GM12878 (cell line): Measurements from ENCODE around the gene ZNF610. TPM values are rescaled to one million over a fixed set of nuclear protein-coding genes. Genes with fewer than 3 reads are reported as not detected.
A peak's percentile ranks its signal among the peaks of the same experiment; 100 is the strongest.

Source experiments
- CBX3 ChIP-seq: fragments of 200-600 bp; sonication (generic); IDR thresholded peaks from 2 replicates; pipeline ENCODE4 v1.6.1; 2016; ENCODE audit warnings: low read depth, borderline replicate concordance
- CREM ChIP-seq: IDR thresholded peaks from 2 replicates; pipeline ENCODE4 v1.6.1; 2014; ENCODE audit warnings: antibody characterized with exemption, low read depth
- CTCF ChIP-seq, 3 experiments: IDR thresholded peaks in 2 of 3; conservative IDR thresholded peaks in 1 of 3; 2 replicates each; pipeline ENCODE4 v1.5.1; 2011; ENCODE audit warnings: low read depth in 3 of 3, low read length in 3 of 3, mild to moderate bottlenecking in 3 of 3, control low read depth in 2 of 3, moderate library complexity in 2 of 3, inconsistent platforms in 1 of 3, mixed read lengths in 1 of 3; ENCODE audit not compliant: control insufficient read depth in 2 of 3, insufficient read depth in 1 of 3; ENCODE audit errors: extremely low read depth in 1 of 3
- EZH2 ChIP-seq: IDR thresholded peaks from 2 replicates; pipeline ENCODE4 v1.6.1; 2012; ENCODE audit warnings: low read depth, mild to moderate bottlenecking, control low read depth, inconsistent platforms, low read length, borderline replicate concordance; ENCODE audit not compliant: control insufficient read depth
- HDAC6 ChIP-seq: fragments of 200-600 bp; sonication (generic); IDR thresholded peaks from one replicate; pipeline ENCODE4 v1.8.0; 2017; ENCODE audit warnings: antibody characterized with exemption; ENCODE audit not compliant: unreplicated experiment
- IRF4 ChIP-seq: IDR thresholded peaks from 2 replicates; pipeline ENCODE4 v1.6.1; 2011; ENCODE audit warnings: low read depth, low read length
- NFYA ChIP-seq: IDR thresholded peaks from 2 replicates; pipeline ENCODE4 v1.6.1; 2011; ENCODE audit warnings: low read depth, mild to moderate bottlenecking, low read length, improper control_type of control experiment, borderline replicate concordance
- NRF1 ChIP-seq: conservative IDR thresholded peaks from 2 replicates; pipeline ENCODE4 v1.6.1; 2011; ENCODE audit warnings: mild to moderate bottlenecking, low read depth, low read length, improper control_type of control experiment
- RUNX3 ChIP-seq: IDR thresholded peaks from 2 replicates; pipeline ENCODE4 v1.6.1; 2012; ENCODE audit warnings: low read length, inconsistent platforms
- SKIL ChIP-seq: fragments of 450-650 bp; IDR thresholded peaks from 2 replicates; pipeline ENCODE4 v1.6.1; 2017; ENCODE audit warnings: mild to moderate bottlenecking, low read depth, inconsistent platforms; ENCODE audit not compliant: poor library complexity, severe bottlenecking
- SPI1 ChIP-seq: IDR thresholded peaks from 2 replicates; pipeline ENCODE4 v1.6.1; 2011; ENCODE audit warnings: low read depth, mild to moderate bottlenecking, low read length, moderate library complexity, borderline replicate concordance; ENCODE audit not compliant: insufficient read depth
- polyA plus RNA-seq, 11 experiments: library from polyadenylated mRNA; depleted of rRNA in 4 of 11; unstranded in 6 of 11; stranded (reverse) in 5 of 11; fragments of >200 nt; fragmentation: Nextera tagmentation in 4 of 11; fragmentation: Illumina TruSeq in 1 of 11; extraction: Ambion mirVana in 4 of 11; extraction: Trizol in 1 of 11; gene quantifications; 1 replicate in 1 of 11; 2 replicates in 10 of 11; pipeline versions ENCODE4 v1.2.1 to v1.2.3, GENCODE V29; 2011 to 2016; ENCODE audit warnings: inconsistent platforms in 2 of 11, missing spikeins in 2 of 11, low read depth in 1 of 11
- total RNA-seq, 4 experiments: library from RNA; depleted of rRNA in 3 of 4; stranded (reverse); fragments of >200 nt in 3 of 4; fragmentation: Illumina TruSeq in 1 of 4; extraction: Trizol in 1 of 4; gene quantifications; 2 replicates each; pipeline versions ENCODE4 v1.2.1 to v1.2.3, GENCODE V29; 2013 to 2021
- TF ChIP-seq, protein P1 (sequence below): fragments of 450-650 bp; IDR thresholded peaks from 2 replicates; pipeline ENCODE4 v1.6.1; 2017; ENCODE audit warnings: antibody characterized with exemption, mild to moderate bottlenecking, moderate library complexity
- TF ChIP-seq, protein P2 (sequence below): IDR thresholded peaks from 2 replicates; pipeline ENCODE4 v1.6.1; 2011; ENCODE audit warnings: low read depth, low read length, improper control_type of control experiment, borderline replicate concordance
- TF ChIP-seq, protein P3 (sequence below): IDR thresholded peaks from 2 replicates; pipeline ENCODE4 v1.6.1; 2012; ENCODE audit warnings: improper control_type of control experiment, low read depth, low read length; ENCODE audit not compliant: insufficient replicate concordance

The ZNF610 gene
- total and polyA plus RNA-seq, 10 of the 15 experiments (the other 5 are each of a cell fraction or from before 2014, with no cell fraction given) = 0.11 to 1.2 (median 0.53) TPM

GRCh38 chr19:52369559-52370340, 33.7 kb downstream of the ZNF610 start, which contains the start of gene ZNF880 (continued):
- TF ChIP-seq CTCF (IDR thresholded peaks at IDR 0.05 in 2 of 3, conservative IDR thresholded peaks at IDR 0.05 in 1 of 3; ENCODE audit: control insufficient read depth in 2 of 3, extremely low read depth in 1 of 3, insufficient read depth in 1 of 3, low read depth in 3 of 3, low read length in 3 of 3) = no peak
- TF ChIP-seq SPI1 = no peak
- TF ChIP-seq, protein P1, sequence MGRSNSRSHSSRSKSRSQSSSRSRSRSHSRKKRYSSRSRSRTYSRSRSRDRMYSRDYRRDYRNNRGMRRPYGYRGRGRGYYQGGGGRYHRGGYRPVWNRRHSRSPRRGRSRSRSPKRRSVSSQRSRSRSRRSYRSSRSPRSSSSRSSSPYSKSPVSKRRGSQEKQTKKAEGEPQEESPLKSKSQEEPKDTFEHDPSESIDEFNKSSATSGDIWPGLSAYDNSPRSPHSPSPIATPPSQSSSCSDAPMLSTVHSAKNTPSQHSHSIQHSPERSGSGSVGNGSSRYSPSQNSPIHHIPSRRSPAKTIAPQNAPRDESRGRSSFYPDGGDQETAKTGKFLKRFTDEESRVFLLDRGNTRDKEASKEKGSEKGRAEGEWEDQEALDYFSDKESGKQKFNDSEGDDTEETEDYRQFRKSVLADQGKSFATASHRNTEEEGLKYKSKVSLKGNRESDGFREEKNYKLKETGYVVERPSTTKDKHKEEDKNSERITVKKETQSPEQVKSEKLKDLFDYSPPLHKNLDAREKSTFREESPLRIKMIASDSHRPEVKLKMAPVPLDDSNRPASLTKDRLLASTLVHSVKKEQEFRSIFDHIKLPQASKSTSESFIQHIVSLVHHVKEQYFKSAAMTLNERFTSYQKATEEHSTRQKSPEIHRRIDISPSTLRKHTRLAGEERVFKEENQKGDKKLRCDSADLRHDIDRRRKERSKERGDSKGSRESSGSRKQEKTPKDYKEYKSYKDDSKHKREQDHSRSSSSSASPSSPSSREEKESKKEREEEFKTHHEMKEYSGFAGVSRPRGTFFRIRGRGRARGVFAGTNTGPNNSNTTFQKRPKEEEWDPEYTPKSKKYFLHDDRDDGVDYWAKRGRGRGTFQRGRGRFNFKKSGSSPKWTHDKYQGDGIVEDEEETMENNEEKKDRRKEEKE = no peak
- no peak for TF ChIP-seq EZH2
- TF ChIP-seq, protein P2, sequence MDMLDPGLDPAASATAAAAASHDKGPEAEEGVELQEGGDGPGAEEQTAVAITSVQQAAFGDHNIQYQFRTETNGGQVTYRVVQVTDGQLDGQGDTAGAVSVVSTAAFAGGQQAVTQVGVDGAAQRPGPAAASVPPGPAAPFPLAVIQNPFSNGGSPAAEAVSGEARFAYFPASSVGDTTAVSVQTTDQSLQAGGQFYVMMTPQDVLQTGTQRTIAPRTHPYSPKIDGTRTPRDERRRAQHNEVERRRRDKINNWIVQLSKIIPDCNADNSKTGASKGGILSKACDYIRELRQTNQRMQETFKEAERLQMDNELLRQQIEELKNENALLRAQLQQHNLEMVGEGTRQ = no peak
- TF ChIP-seq NRF1 = 0 out of 2 replicates have a peak, but pooled peaks have one; percentile 44
- no peak for TF ChIP-seq CBX3
- no peak for TF ChIP-seq SKIL
- no peak for TF ChIP-seq IRF4
- TF ChIP-seq, protein P3, sequence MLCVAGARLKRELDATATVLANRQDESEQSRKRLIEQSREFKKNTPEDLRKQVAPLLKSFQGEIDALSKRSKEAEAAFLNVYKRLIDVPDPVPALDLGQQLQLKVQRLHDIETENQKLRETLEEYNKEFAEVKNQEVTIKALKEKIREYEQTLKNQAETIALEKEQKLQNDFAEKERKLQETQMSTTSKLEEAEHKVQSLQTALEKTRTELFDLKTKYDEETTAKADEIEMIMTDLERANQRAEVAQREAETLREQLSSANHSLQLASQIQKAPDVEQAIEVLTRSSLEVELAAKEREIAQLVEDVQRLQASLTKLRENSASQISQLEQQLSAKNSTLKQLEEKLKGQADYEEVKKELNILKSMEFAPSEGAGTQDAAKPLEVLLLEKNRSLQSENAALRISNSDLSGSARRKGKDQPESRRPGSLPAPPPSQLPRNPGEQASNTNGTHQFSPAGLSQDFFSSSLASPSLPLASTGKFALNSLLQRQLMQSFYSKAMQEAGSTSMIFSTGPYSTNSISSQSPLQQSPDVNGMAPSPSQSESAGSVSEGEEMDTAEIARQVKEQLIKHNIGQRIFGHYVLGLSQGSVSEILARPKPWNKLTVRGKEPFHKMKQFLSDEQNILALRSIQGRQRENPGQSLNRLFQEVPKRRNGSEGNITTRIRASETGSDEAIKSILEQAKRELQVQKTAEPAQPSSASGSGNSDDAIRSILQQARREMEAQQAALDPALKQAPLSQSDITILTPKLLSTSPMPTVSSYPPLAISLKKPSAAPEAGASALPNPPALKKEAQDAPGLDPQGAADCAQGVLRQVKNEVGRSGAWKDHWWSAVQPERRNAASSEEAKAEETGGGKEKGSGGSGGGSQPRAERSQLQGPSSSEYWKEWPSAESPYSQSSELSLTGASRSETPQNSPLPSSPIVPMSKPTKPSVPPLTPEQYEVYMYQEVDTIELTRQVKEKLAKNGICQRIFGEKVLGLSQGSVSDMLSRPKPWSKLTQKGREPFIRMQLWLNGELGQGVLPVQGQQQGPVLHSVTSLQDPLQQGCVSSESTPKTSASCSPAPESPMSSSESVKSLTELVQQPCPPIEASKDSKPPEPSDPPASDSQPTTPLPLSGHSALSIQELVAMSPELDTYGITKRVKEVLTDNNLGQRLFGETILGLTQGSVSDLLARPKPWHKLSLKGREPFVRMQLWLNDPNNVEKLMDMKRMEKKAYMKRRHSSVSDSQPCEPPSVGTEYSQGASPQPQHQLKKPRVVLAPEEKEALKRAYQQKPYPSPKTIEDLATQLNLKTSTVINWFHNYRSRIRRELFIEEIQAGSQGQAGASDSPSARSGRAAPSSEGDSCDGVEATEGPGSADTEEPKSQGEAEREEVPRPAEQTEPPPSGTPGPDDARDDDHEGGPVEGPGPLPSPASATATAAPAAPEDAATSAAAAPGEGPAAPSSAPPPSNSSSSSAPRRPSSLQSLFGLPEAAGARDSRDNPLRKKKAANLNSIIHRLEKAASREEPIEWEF = no peak
- peak; percentile 21; the same call in 1 of the 2 replicates for TF ChIP-seq CREM
- no peak for TF ChIP-seq HDAC6
- no peak for TF ChIP-seq NFYA
- TF ChIP-seq RUNX3 = peak; percentile 25; the same call in 1 of the 2 replicates
